SU-DHL-6 (cell line): ENCODE results near the gene RAB6B.

Source experiments
- EZH2phosphoT487 ChIP-seq: fragments of 200-600 bp; sonication (generic), shearing (Covaris generic); conservative IDR thresholded peaks from 2 replicates; pipeline ENCODE4 v1.6.1; 2018; ENCODE audit warnings: mild to moderate bottlenecking, antibody characterized with exemption, low read length, moderate library complexity, mixed read lengths
- TF ChIP-seq, protein P1 (sequence below): fragments of 200-600 bp; sonication (generic); IDR thresholded peaks from one replicate; pipeline ENCODE4 v1.5.1; 2017; ENCODE audit warnings: antibody characterized with exemption, mild to moderate bottlenecking, low read length, moderate library complexity; ENCODE audit not compliant: insufficient read depth, poor library complexity, severe bottlenecking

DNA sequence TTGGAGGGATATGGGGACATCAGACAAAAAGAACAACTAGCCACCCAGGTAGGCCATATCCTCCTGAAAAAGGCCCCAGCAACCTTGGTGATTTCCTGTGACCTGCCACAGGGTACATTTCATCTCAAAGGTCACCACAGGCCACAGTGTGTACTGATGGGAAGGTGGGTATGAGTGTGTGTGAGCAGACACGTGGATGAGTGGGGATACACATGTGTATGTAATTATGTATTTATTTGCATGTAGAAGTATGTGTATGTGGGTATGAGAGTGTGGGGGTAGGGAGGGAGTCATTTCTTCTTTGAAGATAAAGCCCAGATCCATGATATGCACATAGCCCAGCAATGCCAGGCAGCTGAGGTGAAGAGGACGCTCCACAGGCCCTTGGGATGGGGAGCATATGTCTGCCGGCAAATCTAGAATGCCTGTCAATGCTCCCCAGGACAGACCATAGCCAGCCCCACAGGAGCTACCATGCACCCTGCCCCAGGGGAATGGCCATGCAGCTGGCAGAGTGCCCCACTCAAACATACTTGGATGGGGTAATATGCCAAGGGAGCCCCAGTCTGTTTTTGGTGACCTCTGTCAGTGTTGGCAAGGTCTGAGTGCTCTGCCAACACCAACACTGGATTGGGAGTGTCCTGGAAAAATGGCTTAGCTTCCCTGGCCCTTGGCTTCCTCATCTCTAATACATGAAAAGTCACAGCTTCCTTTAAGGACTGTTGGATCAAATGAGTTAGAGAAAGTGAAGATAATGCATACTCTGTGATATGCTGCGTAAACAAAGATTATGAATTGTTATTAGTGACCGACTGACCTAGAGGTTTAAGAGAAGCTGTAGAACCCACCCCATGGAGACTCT lies 42.4 kb downstream of the RAB6B start:
- TF ChIP-seq, protein P1, sequence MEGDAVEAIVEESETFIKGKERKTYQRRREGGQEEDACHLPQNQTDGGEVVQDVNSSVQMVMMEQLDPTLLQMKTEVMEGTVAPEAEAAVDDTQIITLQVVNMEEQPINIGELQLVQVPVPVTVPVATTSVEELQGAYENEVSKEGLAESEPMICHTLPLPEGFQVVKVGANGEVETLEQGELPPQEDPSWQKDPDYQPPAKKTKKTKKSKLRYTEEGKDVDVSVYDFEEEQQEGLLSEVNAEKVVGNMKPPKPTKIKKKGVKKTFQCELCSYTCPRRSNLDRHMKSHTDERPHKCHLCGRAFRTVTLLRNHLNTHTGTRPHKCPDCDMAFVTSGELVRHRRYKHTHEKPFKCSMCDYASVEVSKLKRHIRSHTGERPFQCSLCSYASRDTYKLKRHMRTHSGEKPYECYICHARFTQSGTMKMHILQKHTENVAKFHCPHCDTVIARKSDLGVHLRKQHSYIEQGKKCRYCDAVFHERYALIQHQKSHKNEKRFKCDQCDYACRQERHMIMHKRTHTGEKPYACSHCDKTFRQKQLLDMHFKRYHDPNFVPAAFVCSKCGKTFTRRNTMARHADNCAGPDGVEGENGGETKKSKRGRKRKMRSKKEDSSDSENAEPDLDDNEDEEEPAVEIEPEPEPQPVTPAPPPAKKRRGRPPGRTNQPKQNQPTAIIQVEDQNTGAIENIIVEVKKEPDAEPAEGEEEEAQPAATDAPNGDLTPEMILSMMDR = no peak
- TF ChIP-seq EZH2phosphoT487 = no peak
